Heart left ventricle (tissue), 16 donors: ENCODE data around the gene GCNT2. TPM values are rescaled to one million over a fixed set of nuclear protein-coding genes. Genes with fewer than 3 reads are reported as not detected.
"Not testable (repeated sequence)": the region's sequence is repeated elsewhere in the genome, so short reads cannot be mapped to it uniquely, and the experiment has no call there.

Experiments
- ATAC-seq, 4 donors: fragments of 200-7000 bp; cut with Tn5 transposase; one replicate each; pipeline ENCODE4 v1.9.1; 2020 to 2022; ENCODE audit warnings: moderate library complexity in 4 of 4, mild to moderate bottlenecking in 3 of 4, moderate number of reproducible peaks in 1 of 4
- DNase-seq, 5 donors: peaks; one replicate each; pipeline ENCODE4 v3.0.0-alpha.2; 2020
- H3K27ac ChIP-seq, 12 donors: fragments of 200-600 bp; sonication (generic) in 4 of 12; one replicate each; pipeline versions ENCODE4 v1.5.0 to v1.8.0; 2016 to 2022; ENCODE audit warnings: mild to moderate bottlenecking in 2 of 12
- H3K27me3 ChIP-seq, 9 donors: fragments of 200-600 bp; sonication (generic) in 2 of 9; one replicate each; pipeline versions ENCODE4 v1.5.1 to v1.8.0; 2016 to 2022; ENCODE audit warnings: mild to moderate bottlenecking in 3 of 9
- H3K36me3 ChIP-seq, 9 donors: fragments of 200-600 bp; sonication (generic) in 2 of 9; one replicate each; pipeline versions ENCODE4 v1.5.0 to v1.8.0; 2018 to 2022; ENCODE audit warnings: mild to moderate bottlenecking in 2 of 9
- H3K4me1 ChIP-seq, 12 donors: fragments of 200-600 bp; sonication (generic) in 4 of 12; one replicate each; pipeline versions ENCODE4 v1.5.0 to v1.8.0; 2016 to 2022; ENCODE audit warnings: mild to moderate bottlenecking in 3 of 12
- H3K4me3 ChIP-seq, 12 donors: fragments of 200-600 bp; sonication (generic) in 4 of 12; one replicate each; pipeline versions ENCODE4 v1.5.0 to v1.8.0; 2017 to 2022; ENCODE audit warnings: mild to moderate bottlenecking in 9 of 12, moderate library complexity in 4 of 12
- H3K9me3 ChIP-seq, 12 donors: fragments of 200-600 bp; sonication (generic) in 4 of 12; one replicate each; pipeline versions ENCODE4 v1.5.0 to v1.8.0; 2016 to 2022; ENCODE audit warnings: mild to moderate bottlenecking in 1 of 12
- CTCF ChIP-seq, 12 donors: fragments of 200-600 bp; sonication (generic) in 4 of 12; IDR thresholded peaks; one replicate each; pipeline versions ENCODE4 v1.5.0 to v1.8.0; 2018 to 2022; ENCODE audit warnings: antibody characterized with exemption in 12 of 12, mild to moderate bottlenecking in 5 of 12
- POLR2A ChIP-seq, 2 donors: fragments of 450-650 bp; IDR thresholded peaks; one replicate each; pipeline ENCODE4 v1.6.1; 2017; ENCODE audit warnings: antibody characterized with exemption in 2 of 2, mild to moderate bottlenecking in 2 of 2, moderate library complexity in 2 of 2
- WGBS, 4 donors: extraction: QIAGEN DNeasy Blood & Tissue Kit in 2 of 4; methylation state at CpG; one replicate each; pipeline versions ENCODE4 v1.1.5 to v1.1.7; 2013 to 2018; 5-methylcytosine and 5-hydroxymethylcytosine counted together
- intact Hi-C, 10 donors: fragments of 100-400 bp; cut with DNase I; formaldehyde crosslinking; loops; one replicate each; pipeline versions ENCODE4 v1.11.1 to v1.14.2; 2022
- polyA plus RNA-seq, 2 donors: library from polyadenylated mRNA; stranded (reverse); fragments of 200-250 nt; gene quantifications; one replicate each; pipeline ENCODE4 v1.2.3, GENCODE V29; 2013
- total RNA-seq, 9 donors: library from RNA; depleted of rRNA in 2 of 9; stranded (reverse); fragments of >200 nt in 2 of 9; fragmentation: NEBNext Ultra II Directional in 3 of 9; extraction: Animal tissue kit (Norgen Biotek cat#: 25700) in 3 of 9; gene quantifications; one replicate each; pipeline versions ENCODE4 v1.1.0 to v1.2.4, GENCODE V29; 2016 to 2023
- donor health status: ischemic (EF 13 %, LVEDD 7.1; RV severe dilation, severe dysfunction).
- donor health status: healthy with polysubstance abuse.
- donor health status: DM: no; HTN: yes; CAD: no.
- donor health status: DM: no; HTN: no; CAD: no.
- donor health status: ischemic (EF 25% LVEDD 6.9; RV normal size, moderate dysfunction).
- donor health status: ischemic (EF 25% LVEDD 5.7; RV mildly dilated, moderate dysfunction).
- donor health status: healthy.
- donor health status: DM: yes; HTN: yes; CAD: no.
- donor health status: ischemic (EF 35%, LVEDD 5.7; RV mildly dilated, moderate dysfunction).
- donor health status: nonischemic (EF 11% LVEDD 7.7; RV severe dilation, severe dysfunction).
- donor health status: DM: yes; HTN: yes; CAD: no.
- donor health status: PGD.
- donor health status: ischemic (EF 29% LVEDD 5.4; RV normal size, mild dysfunction).
- donor health status: nonischemic (EF 23%, LVEDD 6.1; RV moderate dilation, normal function).

GCNT2 gene
- total and polyA plus RNA-seq, 11 donors = 15.1 to 68.8 (median 40.9) TPM

GRCh38 chr6:10597499-10598001 lies 76.4 kb downstream of the GCNT2 start:
- TF ChIP-seq POLR2A (IDR thresholded peaks at IDR 0.05) = no peak
- no peak for TF ChIP-seq CTCF (IDR thresholded peaks at IDR 0.05)
- H3K9me3 ChIP-seq = no peaks in the 10 kb centered on the region
- no peak overlapping the region for H3K4me3 ChIP-seq
- peaks cover 0 to 50% (median 7%) of the 10 kb centered on the region in 12 donors for H3K4me1 ChIP-seq
- no peak for DNase-seq
- WGBS, 4 donors = 80 to 86% (median 84%) methylated on average over 5 of the region's 5 CpGs
- no peaks in the 10 kb centered on the region for H3K36me3 ChIP-seq
- H3K27ac ChIP-seq = peak overlapping the region in 3 of 12 donors; percentile 28 to 61 (median 33)
- no peaks in the 10 kb centered on the region for H3K27me3 ChIP-seq
- intact Hi-C loops = no loop called here
- ATAC-seq = no peak

DNA sequence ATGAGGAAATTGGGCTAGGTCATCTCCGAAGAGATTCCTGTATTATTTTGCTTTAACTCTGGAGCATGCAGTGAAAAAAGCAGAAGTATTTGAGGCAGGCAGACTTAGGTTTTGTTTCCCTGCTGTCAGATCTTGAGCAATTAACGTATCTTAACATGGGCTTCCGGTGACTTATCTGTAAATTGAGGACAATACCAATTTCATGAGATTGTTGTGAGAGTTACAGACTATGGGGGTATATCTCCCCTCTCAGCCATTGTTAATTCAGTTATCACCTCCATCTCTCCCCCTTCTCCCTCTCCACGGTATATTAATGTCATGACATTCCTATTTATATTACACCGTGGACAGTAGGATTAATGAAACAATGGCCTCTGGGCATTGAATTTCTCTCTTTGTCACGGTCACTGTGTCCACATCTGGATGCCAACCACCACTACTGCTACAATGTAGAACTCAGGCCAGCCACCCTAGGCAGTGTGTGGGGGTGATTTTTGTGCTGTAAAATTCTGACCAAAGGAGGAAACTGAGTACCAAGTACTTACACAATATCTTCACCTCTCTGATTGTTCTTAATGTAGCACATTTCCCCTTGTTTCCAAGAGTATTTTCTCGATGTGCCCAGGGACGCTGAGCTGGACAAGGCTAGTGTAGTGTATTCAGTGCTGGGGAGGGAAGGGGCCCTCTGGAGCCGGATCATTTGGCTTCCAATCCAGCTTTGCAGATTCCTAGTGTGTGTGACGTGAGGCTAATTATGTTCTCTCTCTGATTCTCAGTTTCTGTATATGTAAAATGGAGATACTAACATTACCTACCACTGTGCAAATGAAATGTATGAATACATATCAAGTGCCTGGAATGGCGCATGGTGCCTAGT lies 77.2 kb downstream of the GCNT2 start:
- no peak for DNase-seq
- no peaks in the 10 kb centered on the region for H3K27me3 ChIP-seq
- no peak overlapping the region for H3K4me3 ChIP-seq
- 42 to 49% (median 45%) methylated on average over 11 of the region's 11 CpGs for WGBS, 4 donors
- H3K9me3 ChIP-seq = no peaks in the 10 kb centered on the region
- TF ChIP-seq POLR2A (IDR thresholded peaks at IDR 0.05) = no peak
- TF ChIP-seq CTCF (IDR thresholded peaks at IDR 0.05) = no peak
- H3K4me1 ChIP-seq = peaks cover 0 to 57% (median 9%) of the 10 kb centered on the region in 12 donors
- intact Hi-C loops = no loop called here
- ATAC-seq = peak; percentile 41 to 67 (median 54)
- H3K27ac ChIP-seq = peak overlapping the region in 7 of 12 donors; percentile 2 to 67 (median 35)
- no peaks in the 10 kb centered on the region for H3K36me3 ChIP-seq

GRCh38 chr6:10599046-10599445 lies 77.9 kb downstream of the GCNT2 start:
- no peak for DNase-seq
- Histone ChIP-seq H3K36me3 (no peaks in the 10 kb centered on the region), H3K27ac (peak overlapping the region in 2 of 12 donors; percentile 39 to 61), H3K4me1 (peaks cover 0 to 60% (median 9%) of the 10 kb centered on the region in 12 donors), H3K4me3 (no peak overlapping the region), H3K27me3 (no peaks in the 10 kb centered on the region), H3K9me3 (no peaks in the 10 kb centered on the region)
- 73 to 85% (median 81%) methylated on average over 7 of the region's 7 CpGs for WGBS, 4 donors
- intact Hi-C loops = no loop called here
- no peak for TF ChIP-seq CTCF (IDR thresholded peaks at IDR 0.05)
- TF ChIP-seq POLR2A (IDR thresholded peaks at IDR 0.05) = no peak
- no peak for ATAC-seq

DNA sequence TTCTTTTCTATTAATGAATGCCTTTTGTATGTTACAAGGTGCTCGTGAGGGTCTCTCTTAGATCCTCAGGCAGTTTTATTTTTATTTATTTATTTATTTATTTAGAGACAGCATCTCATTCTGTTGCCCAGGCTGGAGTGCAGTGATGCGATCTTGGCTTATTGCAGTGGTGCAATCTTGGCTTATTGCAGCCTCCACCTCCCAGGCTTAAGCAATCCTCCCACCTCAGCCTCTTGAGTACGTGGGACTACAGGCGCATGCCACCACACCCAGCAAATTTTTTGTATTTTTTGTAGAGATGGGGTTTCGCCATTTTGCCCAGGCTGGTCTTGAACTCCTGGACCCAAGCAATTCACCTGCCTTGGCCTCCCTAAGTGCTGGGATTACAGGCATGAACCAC lies 79.5 kb downstream of the GCNT2 start:
- peaks cover 0 to 51% (median 9%) of the 10 kb centered on the region in 12 donors for H3K4me1 ChIP-seq
- WGBS, 4 donors = 82 to 90% (median 86%) methylated on average over 5 of the region's 5 CpGs
- H3K4me3 ChIP-seq, intact Hi-C loops, H3K27ac ChIP-seq, H3K36me3 ChIP-seq, DNase-seq, H3K27me3 ChIP-seq, H3K9me3 ChIP-seq, ATAC-seq: not testable (repeated sequence)
